Chondrocyte (in vitro differentiated cells): ENCODE data around the gene KCNJ8. TPM values are rescaled to one million over a fixed set of nuclear protein-coding genes. Genes with fewer than 3 reads are reported as not detected.

Experiments used
- DNase-seq: peaks from one replicate; pipeline ENCODE4 v3.0.0; 2021; ENCODE audit warnings: mixed read lengths, low spot score
- H3K27ac Mint-ChIP-seq: one replicate; pipeline ENCODE4 v1.8.0; 2021; ENCODE audit warnings: mild to moderate bottlenecking, moderate library complexity, mixed read lengths; ENCODE audit not compliant: unreplicated experiment
- H3K27me3 Mint-ChIP-seq: 2 replicates; pipeline ENCODE4 v1.8.0; 2021; ENCODE audit warnings: low read depth, mixed read lengths
- H3K36me3 Mint-ChIP-seq: 2 replicates; pipeline ENCODE4 v1.8.0; 2021; ENCODE audit warnings: low read depth, mixed read lengths
- H3K4me1 Mint-ChIP-seq: 2 replicates; pipeline ENCODE4 v1.8.0; 2021; ENCODE audit warnings: low read depth, mild to moderate bottlenecking, mixed read lengths
- H3K4me3 Mint-ChIP-seq: one replicate; pipeline ENCODE4 v1.8.0; 2021; ENCODE audit warnings: mild to moderate bottlenecking, moderate library complexity, mixed read lengths; ENCODE audit not compliant: unreplicated experiment
- H3K9me3 Mint-ChIP-seq: 2 replicates; pipeline ENCODE4 v1.8.0; 2021; ENCODE audit warnings: low read depth, mixed read lengths
- CTCF ChIP-seq: fragments of 200-600 bp; sonication (generic); IDR thresholded peaks from 2 replicates; pipeline ENCODE4 v1.5.0; 2021; ENCODE audit warnings: antibody characterized with exemption, mild to moderate bottlenecking, moderate library complexity
- total RNA-seq: library from RNA; stranded (reverse); gene quantifications from 3 replicates; pipeline ENCODE4 v1.2.1, GENCODE V29; 2021

The KCNJ8 gene
- total RNA-seq, 1 donor from 2014 or later = 1.1 TPM

DNA sequence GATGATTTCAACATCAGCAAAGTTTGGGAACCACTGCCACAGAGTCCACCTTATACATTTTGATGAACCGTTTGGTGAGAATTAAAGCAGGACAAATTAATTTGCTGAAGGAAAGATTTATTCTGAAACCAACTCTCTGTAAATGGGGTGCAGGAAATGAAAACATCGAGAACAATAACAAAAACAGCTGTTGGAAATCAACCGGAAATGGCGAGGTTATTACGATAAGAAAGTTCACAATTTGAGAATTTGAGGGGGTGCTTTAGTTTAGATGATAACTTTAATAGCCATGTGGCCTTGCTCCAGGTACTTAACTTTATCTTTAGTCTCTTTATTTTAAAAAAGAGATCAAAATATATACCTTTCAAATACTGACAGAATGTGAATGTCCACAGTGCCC is 56.7 kb downstream of the KCNJ8 start:
- no peak for DNase-seq
- Mint-ChIP-seq H3K4me1 (peaks cover 14% of the 10 kb centered on the region), H3K4me3 (no peak overlapping the region), H3K9me3 (no peaks in the 10 kb centered on the region), H3K27me3 (no peaks in the 10 kb centered on the region), H3K36me3 (no peaks in the 10 kb centered on the region), H3K27ac (no peak overlapping the region)
- no peak for TF ChIP-seq CTCF

DNA sequence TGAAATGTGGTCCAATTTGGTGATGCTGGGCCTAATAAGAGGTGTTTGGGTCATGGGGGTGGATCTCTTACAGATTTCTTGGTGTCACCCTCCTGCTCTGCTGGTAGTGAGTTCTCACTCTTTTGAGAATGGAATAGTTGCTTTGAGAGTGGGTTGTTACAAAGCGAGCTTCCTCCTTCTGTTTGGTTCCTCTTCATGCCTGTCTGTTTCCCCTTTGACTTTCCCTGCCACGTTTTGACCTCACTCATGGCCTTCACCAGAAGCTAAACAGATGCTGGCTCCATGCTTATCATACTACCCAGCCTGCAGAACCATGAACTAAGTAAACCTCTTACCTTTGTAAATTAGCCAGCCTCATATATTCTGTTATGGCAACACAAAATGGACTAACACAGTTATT is 59.1 kb downstream of the KCNJ8 start:
- Mint-ChIP-seq H3K4me3 (no peak overlapping the region), H3K9me3 (no peaks in the 10 kb centered on the region), H3K36me3 (no peaks in the 10 kb centered on the region), H3K27me3 (no peaks in the 10 kb centered on the region), H3K4me1 (peaks cover 25% of the 10 kb centered on the region), H3K27ac (no peak overlapping the region)
- no peak for DNase-seq
- TF ChIP-seq CTCF = no peak

Other genes with a start within 250 kb of the KCNJ8 start
- gene SPX, start 248.4 kb downstream of the KCNJ8 start, total RNA-seq = 2.1 to 4.4 TPM (median 2.6 TPM) in 3 replicates
- gene GYS2, start 169.9 kb downstream of the KCNJ8 start, total RNA-seq = not detected in 3 replicates
- gene LDHB, start 116.9 kb downstream of the KCNJ8 start, total RNA-seq = 480 to 532 TPM (median 532 TPM) in 3 replicates
- 0.15 to 2.7 TPM (median 1.8 TPM) in 3 replicates for gene ABCC9, start 166.7 kb upstream of the KCNJ8 start, total RNA-seq